HG02981 (cell line): Measurements from ENCODE around the gene SPIN1.
"Not testable (repeated sequence)": the region's sequence is repeated elsewhere in the genome, so short reads cannot be mapped to it uniquely, and the experiment has no call there.

Experiments
- ATAC-seq: cut with Tn5 transposase; IDR thresholded peaks from one replicate; pipeline ENCODE4 v1.9.1; 2021; ENCODE audit warnings: mild to moderate bottlenecking, moderate library complexity; ENCODE audit not compliant: unreplicated experiment

The SPIN1 gene

DNA sequence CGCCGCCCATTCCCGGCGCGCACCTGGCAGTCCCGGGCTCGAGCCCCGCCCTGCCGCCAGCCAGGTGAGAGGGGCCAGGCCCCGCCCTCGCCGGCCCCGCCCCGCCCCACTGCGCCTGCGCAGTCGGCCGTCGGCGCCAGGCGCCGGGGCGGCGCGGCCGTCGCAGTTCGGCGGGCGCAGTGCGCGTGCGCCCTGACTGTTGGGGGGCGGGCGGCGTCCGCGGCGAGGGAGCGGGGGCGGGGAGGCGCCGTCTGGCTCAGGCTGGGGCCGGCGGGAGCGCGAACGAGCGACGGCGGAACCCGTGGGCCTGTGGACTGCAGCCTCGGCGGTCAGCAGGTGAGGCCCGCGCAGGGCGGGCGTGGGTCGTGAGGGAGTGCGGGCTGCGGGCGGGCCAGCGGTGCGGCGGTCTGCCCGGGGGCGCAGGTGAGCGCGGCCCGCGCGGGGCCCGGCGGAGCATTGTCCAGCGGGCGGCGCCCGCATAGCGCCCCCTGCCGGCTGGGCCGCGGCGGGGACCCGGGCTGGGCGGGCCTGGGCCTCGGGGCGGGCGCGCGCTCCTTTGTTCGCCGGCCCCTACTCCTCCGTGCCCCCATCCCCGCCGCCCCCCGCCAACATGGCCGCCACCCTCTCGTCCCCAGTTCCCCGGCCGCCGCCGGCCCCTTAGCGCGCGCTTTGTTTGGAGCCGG, at the start of gene SPIN1:
Gene SPIN1 (plus strand): TSS at position 242 of the 683 bp plus-strand sequence. CDS start 38,096 bp downstream, outside the sequence.
- peak; percentile 86 for ATAC-seq

DNA sequence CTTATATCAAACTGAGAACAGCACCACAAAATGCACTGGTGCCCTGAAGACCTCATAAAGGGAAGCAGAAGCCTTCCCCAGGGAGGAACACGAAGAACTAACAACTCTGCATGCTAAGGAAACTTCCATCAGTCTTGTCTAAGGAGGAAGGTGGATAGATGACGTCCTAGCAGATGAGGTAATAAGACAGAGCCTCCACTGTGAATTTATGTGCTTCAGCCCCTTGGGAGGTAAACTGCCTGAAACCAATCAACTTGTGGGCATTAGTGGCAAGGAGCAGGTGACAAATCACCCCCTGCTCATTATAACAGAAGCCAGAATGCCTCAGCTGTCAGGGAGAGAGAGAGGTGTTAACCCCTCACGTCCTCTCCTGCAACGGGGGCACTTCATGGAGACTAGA, 48.9 kb upstream of the SPIN1 start:
- no peak for ATAC-seq

DNA sequence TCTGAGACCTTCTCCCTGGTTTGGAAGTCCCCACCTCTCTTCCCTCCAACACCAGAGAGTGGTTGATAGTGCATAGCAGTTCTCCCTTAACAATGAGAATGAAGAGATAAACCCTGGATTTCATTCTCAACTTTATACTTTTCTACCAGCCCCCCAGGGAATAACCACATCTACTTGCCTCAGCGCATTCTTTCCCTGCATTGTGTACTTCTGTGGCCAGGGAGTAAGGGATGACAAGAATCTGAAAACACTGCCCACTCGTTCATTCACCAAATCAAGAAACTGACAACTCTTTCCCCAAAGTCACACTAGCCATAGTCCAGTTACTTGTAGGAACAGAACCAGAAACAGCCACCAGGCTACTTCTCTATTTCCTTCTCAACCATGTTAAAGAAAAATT, 46.0 kb upstream of the SPIN1 start:
- no peak for ATAC-seq

DNA sequence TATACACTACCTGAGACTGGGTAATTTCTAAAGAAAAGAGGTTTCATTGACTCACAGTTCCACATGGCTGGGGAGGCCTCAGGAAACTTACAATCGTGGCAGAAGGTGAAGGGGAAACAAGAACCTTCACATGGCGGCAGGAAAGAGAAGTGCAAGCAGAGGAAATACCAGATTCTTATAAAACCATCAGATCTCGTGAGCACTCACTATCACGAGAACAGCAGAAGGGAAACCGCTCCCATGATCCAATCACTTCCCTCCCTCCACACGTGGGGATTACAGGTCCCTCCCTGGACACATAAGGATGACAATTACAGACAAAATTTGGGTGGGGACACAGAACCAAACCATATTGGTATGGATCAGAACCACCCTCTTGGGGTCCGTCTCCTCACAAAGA, 44.2 kb upstream of the SPIN1 start:
- ATAC-seq: no peak

DNA sequence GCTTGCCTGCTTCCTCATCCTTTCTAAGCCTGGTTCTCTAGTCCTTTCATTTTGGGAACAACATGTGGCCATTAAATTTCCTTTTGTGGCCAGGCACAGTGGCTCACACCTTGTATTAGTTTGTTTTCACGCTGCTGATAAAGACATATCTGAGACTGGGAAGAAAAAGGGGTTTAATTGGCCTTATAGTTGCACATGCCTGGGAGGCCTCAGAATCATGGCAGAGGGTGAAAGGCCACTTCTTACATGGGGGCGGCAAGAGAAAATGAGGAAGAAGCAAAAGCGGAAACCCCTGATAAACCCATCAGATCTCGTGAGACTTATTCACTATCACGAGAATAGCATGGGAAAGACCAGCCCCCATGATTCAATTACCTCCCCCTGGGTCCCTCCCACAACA, 37.9 kb upstream of the SPIN1 start:
- not testable (repeated sequence) for ATAC-seq

DNA sequence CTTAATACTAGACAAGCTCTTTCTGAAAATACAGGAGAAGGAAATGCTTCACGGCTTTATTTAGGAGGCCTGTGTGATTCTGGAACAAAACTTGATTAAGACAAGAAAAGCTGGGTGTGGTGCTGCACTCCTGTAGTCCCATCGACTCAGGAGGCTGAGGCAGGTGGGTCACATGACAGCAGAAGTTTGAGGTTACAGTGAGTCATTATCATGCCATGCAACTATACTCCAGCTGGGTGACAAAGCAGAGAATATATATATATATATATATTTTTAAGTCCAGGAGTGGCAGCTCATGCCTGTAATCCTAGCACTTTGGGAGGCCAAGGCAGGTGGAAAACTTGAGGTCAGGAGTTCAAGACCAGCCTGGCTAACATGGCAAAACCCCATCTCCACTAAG, 33.1 kb upstream of the SPIN1 start:
- no peak for ATAC-seq

DNA sequence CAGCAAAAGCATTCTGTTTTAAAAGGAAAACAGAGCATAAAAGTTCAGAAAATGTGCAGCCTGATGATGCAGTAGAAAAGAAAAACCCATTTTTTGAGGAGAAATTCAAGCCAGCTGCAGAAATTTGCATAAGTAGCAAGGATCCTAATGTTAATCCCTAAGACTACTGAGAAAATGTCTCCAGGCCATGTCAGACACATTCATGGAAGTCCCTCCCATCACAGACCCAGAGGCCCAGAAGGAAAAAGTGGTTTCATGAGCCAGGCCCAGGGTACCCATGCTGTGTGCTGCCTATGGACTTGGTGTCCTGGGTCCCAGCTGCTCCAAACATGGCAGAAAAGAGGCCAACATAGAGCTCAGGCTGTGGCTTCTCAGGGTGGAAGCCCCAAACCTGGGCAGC, 31.0 kb upstream of the SPIN1 start:
- ATAC-seq: not testable (repeated sequence)

DNA sequence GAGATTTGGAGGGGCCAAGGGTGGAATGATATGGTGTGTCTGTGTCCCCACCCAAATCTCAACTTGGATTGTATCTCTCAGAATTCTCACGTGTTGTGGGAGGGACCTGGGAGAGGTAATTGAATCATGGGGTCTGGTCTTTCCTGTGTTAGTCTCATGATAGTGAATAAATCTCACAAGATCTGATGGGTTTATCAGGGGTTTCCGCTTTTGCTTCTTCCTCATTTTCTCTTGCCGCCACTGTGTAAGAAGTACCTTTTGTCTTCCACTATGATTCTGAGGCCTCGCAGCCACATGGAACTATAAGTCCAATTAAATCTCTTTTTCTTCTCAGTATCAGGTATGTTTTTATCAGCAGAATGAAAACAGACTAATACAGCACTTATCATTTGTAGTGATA, 29.5 kb upstream of the SPIN1 start:
- ATAC-seq: no peak

DNA sequence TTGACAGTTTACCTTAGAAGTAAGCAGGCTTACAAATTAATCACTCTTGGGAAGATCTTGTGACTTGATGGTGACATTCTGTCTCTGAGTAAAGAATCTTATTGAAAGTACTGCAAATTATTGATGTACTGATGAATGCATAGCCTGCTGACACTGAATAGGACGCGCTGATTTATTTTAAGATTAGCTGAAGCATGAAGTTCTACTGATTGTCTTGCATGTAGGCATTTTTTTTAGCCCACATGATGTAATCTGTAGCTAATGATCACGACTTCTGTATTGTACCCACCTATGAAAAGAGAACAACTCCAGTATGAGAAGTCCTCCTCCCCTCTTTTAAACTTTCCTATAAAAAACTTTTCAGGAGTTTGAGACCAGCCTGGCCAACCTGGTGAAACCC, 28.3 kb upstream of the SPIN1 start:
- ATAC-seq: no peak

DNA sequence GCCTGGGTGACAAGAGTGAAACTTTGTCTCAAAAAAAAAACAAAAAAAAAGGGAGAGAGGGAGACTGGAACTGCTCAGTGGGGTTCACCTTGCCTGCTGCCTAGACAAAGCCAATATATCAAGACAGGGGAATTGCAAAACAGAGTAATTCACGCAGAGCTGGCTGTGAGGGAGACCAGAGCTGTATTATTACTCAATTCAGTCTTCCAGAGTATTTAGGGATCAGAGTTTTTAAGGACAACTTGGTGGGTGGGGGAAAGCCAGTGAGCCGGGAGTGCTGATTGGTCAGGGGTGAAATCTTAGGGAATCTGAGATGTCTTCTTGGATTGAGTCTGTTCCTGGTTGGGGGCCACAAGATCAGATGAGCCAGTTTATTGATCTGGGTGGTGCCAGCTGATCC, 25.6 kb upstream of the SPIN1 start:
- ATAC-seq: no peak

DNA sequence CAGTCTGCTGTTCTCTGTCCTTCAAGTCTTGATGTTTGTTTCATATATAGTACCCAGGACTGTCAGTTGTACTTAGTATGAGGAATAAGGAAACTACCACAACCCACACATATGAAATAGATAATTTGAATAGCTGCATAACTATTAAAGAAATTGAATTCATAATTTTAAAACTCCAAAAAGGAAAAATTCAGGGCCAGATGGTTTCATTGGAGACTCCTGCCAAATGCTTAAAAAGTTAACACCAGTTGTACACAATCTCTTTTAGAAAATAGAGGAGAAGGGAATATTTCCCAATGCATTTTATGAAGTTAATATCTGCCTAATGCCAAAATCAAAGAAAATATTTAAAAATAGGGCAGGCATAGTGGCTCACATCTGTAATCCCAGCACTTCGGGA, 24.6 kb upstream of the SPIN1 start:
- no peak for ATAC-seq

DNA sequence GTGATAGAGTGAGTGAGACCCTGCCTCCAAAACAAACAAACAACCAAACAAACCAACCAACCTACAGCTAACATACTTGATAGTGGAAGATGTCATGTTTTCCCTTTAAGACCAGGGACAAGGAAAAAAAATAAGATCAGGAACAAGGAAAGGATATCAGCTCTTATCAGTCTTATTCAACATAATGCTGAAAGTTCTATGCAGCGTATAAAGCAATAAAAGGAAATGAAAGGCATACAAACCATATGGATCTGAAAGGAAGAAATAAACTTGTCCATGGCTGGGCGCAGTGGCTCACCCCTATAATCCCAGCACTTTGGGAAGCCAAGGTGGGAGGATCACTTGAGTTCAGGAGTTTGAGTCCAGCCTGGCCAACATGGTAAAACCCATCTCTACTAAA, 23.5 kb upstream of the SPIN1 start:
- no peak for ATAC-seq

DNA sequence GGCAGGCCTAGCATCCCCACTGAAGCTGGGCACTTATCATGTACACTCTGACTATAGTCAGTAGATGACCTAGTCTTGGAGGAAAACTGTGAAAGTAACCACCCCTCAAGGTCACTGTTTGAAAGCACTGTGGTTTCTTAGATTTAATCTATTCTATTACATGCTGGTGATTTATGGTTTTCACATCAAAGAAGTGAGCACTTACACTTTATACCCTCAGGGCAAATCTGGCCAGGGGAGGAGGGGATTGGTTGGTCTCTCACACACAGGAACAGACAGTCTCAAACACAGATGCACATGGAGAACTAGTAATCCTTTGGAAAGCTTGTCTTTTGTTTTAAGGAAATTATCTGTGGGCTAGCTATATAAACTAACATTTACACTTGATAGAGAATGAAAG, 17.9 kb upstream of the SPIN1 start:
- ATAC-seq: no peak

DNA sequence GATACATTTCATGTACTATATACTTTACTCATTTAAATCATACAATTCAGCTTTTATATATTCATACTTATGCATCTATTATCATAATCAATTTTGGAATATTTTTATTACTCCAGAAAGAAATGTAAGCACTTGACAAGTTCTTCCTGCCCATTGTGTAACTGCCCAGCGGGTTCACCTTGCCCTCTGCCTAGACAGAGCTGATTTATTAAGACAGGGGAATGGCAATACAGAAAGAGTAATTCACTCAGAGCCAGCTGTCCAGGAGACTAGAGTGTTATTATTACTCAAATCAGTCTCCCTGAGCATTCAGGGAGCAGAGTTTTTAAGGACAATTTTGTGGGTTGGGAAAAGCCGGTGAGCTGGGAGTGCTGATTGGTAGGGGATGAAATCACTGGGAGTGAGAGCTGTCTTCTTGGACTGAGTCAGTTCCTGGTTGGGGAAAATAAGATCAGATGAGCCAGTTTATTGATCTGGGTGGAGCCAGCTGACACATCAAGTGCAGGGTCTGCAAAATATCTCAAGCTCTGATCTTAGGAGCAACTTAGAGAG, 16.1 kb upstream of the SPIN1 start:
- no peak for ATAC-seq

DNA sequence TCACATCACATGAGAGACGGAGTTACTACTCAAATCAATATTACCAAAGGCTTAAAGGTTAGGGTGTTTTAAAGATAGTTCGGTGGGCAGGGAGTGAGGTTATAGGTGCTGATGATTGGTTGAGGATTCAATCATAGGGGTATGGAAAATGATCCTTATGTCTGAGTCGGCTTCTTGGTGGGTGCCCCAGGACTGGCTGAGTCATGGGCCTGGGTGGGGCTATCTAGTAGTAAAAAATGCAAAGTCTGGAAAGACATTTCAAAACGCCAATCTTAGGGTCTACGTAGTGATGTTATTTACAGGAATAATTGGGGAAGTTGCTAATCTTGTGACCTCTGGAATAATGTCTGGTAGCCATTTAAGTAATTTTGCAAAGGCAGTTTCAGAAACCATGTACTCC, 15.2 kb upstream of the SPIN1 start:
- no peak for ATAC-seq

DNA sequence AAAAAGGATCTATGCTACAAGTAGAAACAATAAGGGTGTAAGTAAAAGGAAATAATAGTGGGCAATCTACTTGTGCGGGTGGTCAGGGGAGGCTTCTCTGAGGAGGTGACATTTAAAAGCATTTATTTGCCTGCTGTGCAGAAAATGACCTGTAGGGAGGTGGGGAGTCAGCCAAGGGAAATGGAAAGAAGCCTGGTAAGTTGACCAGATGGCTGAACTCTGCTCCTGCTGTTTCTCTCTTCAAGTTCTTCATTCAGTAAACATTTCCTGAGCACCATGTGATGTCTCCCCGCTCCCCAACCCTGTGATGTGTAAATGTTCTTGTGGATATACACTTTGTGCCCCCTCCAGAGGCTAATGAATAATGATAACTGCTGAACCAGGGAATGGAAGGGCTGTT, 9.9 kb upstream of the SPIN1 start:
- ATAC-seq: no peak

DNA sequence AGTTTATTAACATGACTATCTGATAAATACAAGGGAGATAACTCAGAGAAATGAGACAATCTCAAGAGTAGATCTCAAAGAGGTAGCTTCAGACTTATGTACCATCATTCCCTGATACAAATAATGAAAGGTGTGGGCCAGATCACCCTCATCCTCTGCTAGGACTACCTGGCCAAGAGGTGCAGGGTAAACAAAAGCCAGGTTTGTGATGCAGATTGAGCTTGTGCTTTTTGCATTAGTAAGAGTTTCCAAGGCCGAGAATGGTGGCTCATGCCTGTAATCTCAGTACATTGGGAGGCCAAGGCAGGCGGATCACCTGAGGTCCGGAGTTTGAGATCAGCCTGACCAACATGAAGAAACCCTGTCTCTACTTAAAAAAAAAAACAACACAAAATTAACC, 8.9 kb upstream of the SPIN1 start:
- ATAC-seq: no peak

DNA sequence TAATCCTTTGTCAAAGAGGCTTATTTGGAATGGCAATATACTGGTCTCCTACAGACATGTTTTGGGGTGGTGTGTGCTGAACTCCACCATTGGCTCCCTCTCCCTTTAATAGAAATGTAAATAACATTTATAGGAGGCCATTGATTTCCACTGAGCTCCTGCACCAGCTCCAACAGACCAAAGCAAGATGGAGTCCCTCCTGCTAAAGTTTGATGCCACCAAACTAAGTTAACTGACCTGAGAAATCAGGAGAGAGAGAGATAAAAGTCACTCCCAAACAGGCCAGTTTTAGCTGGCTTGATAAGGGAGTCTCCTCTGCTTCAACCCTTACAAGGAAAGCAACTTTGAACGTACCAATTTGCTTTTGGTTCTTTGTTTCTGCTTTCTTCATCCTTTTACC, 8.1 kb upstream of the SPIN1 start:
- no peak for ATAC-seq

DNA sequence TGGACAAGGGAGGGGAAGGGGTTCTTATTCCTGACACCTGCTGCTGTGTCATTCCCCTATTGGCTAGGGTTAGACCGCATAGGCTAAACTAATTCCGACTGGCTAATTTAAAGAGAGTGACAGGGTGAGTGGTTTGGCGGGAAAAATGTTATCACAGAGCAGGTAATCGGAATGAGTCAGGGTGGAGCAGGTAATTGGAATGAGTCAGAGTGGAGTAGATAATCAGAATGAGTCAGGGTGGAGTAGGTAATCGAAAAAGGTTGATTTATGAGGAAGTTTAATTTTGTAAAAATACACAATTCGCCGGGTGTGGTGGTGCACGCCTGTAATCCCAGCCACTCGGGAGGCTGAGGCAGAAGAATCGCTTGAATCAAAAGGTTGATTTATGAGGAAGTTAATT, 6.9 kb upstream of the SPIN1 start:
- ATAC-seq: not testable (repeated sequence)

DNA sequence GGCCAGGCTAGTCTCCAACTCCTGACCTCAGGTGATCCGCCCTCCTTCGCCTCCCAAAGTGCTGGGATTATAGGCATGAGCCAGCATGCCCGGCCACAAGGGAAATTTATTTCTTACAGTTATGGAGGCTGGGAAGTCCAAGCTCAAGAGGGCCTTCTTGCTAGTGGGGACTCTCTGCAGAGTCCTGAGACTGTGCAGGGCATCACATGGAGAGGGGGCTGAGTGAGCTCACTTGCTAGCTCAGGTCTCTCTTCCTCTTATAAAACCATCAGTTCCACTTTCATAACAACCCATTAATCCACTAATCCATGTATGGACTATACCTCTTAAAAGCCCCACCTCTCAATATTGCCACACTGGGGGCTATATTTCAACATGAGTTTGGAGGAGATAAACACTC, 5.1 kb upstream of the SPIN1 start:
- no peak for ATAC-seq

DNA sequence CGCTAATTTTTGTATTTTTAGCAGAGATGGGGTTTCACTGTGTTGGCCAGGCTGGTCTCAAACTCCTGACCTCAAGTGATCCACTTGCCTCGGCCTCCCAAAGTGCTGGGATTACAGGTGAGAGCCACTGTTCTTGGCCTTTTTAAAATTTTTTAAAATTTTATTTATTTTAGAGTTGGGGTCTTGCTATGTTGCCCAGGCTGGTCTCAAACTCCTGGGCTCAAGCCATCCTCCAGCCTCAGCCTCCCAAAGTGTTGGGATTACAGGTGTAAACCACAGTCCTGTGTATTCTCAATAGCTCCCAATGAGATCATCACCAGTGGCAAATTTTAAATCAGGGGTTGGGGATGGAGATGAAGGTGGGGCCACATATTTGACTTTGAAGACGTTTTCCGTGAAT, 2.1 kb upstream of the SPIN1 start:
- not testable (repeated sequence) for ATAC-seq

DNA sequence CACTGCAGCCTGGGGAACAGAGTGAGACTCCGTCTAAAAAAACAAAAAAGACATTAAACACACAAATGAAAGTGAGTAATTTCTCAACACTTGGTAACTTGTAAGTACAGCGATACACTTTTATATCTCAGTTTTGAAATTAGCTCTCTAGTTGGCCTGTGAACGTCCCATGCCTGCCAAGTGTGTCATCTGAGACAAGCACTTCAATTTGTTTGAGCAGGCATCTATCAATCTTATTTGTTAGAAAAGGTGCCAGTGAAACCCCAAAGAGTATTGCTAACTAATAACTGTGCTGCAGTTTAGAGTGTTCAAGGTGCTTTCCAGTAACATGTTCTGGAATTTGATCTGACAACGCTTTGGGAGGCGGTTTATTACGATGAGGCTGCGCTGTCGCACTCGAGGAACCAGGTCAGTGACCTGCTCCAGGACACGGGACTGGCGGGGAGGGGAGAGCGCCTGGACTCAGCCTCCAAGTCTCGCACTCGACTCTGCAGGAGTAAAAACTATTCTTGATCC, 1.1 kb upstream of the SPIN1 start:
- ATAC-seq: no peak
